Lung (tissue), 12 donors: Measurements from ENCODE around the gene TMEM31. TPM values are rescaled to one million over a fixed set of nuclear protein-coding genes. Genes with fewer than 3 reads are reported as not detected.

Experiments used
- ATAC-seq: fragments of 200-7000 bp; cut with Tn5 transposase; one replicate; pipeline ENCODE4 v1.9.1; 2020; ENCODE audit warnings: moderate number of reproducible peaks; ENCODE audit not compliant: insufficient read depth, low FRiP score
- DNase-seq, 3 donors: peaks; one replicate each; pipeline ENCODE4 v3.0.0-alpha.2; 2013 to 2017
- H3K27ac ChIP-seq, 2 donors: one replicate each; pipeline ENCODE4 v1.5.1; 2013; ENCODE audit warnings: mild to moderate bottlenecking in 2 of 2, moderate library complexity in 2 of 2, control low read depth in 1 of 2, inconsistent platforms in 1 of 2, low read depth in 1 of 2, low read length in 1 of 2
- H3K27me3 ChIP-seq, 3 donors: one replicate each; pipeline ENCODE4 v1.5.1; 2013; ENCODE audit warnings: low read length in 2 of 3; ENCODE audit not compliant: control insufficient read depth in 3 of 3, insufficient read depth in 3 of 3
- H3K36me3 ChIP-seq, 4 donors: one replicate each; pipeline ENCODE4 v1.5.1; 2013; ENCODE audit warnings: low read length in 4 of 4, mild to moderate bottlenecking in 1 of 4, moderate library complexity in 1 of 4; ENCODE audit not compliant: control insufficient read depth in 4 of 4, insufficient read depth in 4 of 4
- H3K4me1 ChIP-seq, 5 donors: one replicate each; pipeline ENCODE4 v1.5.1; 2013; ENCODE audit warnings: low read length in 5 of 5, mild to moderate bottlenecking in 2 of 5, moderate library complexity in 1 of 5; ENCODE audit not compliant: control insufficient read depth in 5 of 5, insufficient read depth in 5 of 5
- H3K4me3 ChIP-seq: one replicate; pipeline ENCODE4 v1.5.1; 2013; ENCODE audit warnings: mild to moderate bottlenecking, control low read depth, moderate library complexity
- H3K9ac ChIP-seq, 2 donors: one replicate each; pipeline ENCODE4 v1.5.1; 2013; ENCODE audit warnings: low read length in 2 of 2, control low read depth in 1 of 2; ENCODE audit not compliant: insufficient read depth in 1 of 2
- H3K9me3 ChIP-seq, 4 donors: one replicate each; pipeline ENCODE4 v1.5.1; 2013; ENCODE audit warnings: low read length in 3 of 4, mild to moderate bottlenecking in 1 of 4, moderate library complexity in 1 of 4; ENCODE audit not compliant: control insufficient read depth in 4 of 4, insufficient read depth in 3 of 4
- CTCF ChIP-seq: IDR thresholded peaks from 2 replicates; pipeline ENCODE4 v1.5.1; 2012; ENCODE audit warnings: mild to moderate bottlenecking; ENCODE audit errors: control extremely low read depth, extremely low read depth
- WGBS, 2 donors: extraction: QIAGEN DNeasy Blood & Tissue Kit; methylation state at CpG; one replicate each; pipeline ENCODE4 v1.1.7; 2013; 5-methylcytosine and 5-hydroxymethylcytosine counted together
- polyA plus RNA-seq, 2 donors: library from polyadenylated mRNA; stranded (reverse); fragments of 200-250 nt; gene quantifications; one replicate each; pipeline ENCODE4 v1.2.1, GENCODE V29; 2013
- total RNA-seq, 2 donors: library from RNA; depleted of rRNA in 1 of 2; stranded (reverse); fragments of >200 nt in 1 of 2; gene quantifications; one replicate each; pipeline ENCODE4 v1.2.1, GENCODE V29; 2014 to 2021
- donor health status: control.
- donor health status: control.
- donor health status: Bipolar disorder and iron deficiency.
- donor health status: healthy.
- donor health status: DM: yes; HTN: yes; CAD: no.

TMEM31 gene
- total and polyA plus RNA-seq, 4 donors, result 0.30 to 0.65 TPM; not detected in 2

GRCh38 chrX:103691059-103691458 is 19.6 kb upstream of the TMEM31 start:
- no peak overlapping the region for H3K9ac ChIP-seq
- no peak for DNase-seq
- H3K27ac ChIP-seq, result no peak overlapping the region
- H3K4me3 ChIP-seq, result no peak overlapping the region
- peaks cover 0 to 4% (median 0%) of the 10 kb centered on the region in 4 donors for H3K9me3 ChIP-seq
- H3K36me3 ChIP-seq, result no peaks in the 10 kb centered on the region
- peaks cover 0 to 11% (median 8%) of the 10 kb centered on the region in 3 donors for H3K27me3 ChIP-seq
- no peaks in the 10 kb centered on the region for H3K4me1 ChIP-seq
- no peak for TF ChIP-seq CTCF
- 81 to 100% methylated on average over 1 of the region's 1 CpG for WGBS, 2 donors
- ATAC-seq, result no peak

GRCh38 chrX:103697687-103698086 is 13.0 kb upstream of the TMEM31 start:
- no peaks in the 10 kb centered on the region for H3K36me3 ChIP-seq
- H3K27me3 ChIP-seq, result peaks cover 3 to 20% (median 10%) of the 10 kb centered on the region in 3 donors
- peaks cover 0 to 2% (median 0%) of the 10 kb centered on the region in 4 donors for H3K9me3 ChIP-seq
- H3K27ac ChIP-seq, result no peak overlapping the region
- H3K4me1 ChIP-seq, result no peaks in the 10 kb centered on the region
- no peak for TF ChIP-seq CTCF
- H3K9ac ChIP-seq, result no peak overlapping the region
- DNase-seq, result no peak
- ATAC-seq, result no peak
- H3K4me3 ChIP-seq, result no peak overlapping the region

- Histone ChIP-seq H3K27ac (no peak overlapping the region), H3K4me1 (no peaks in the 10 kb centered on the region), H3K27me3 (peaks cover 3 to 25% (median 5%) of the 10 kb centered on the region in 3 donors), H3K9ac (no peak overlapping the region), H3K36me3 (no peaks in the 10 kb centered on the region), H3K9me3 (no peaks in the 10 kb centered on the region), H3K4me3 (no peak overlapping the region)
- no peak for TF ChIP-seq CTCF
- 74 to 83% methylated on average over 3 to 5 of the region's 5 CpGs for WGBS, 2 donors
- DNase-seq (no peak), ATAC-seq (no peak)
These were observed 11.5 kb upstream of the TMEM31 start for GRCh38 chrX:103699243-103699642.

- 95 to 100% methylated on average over 3 of the region's 3 CpGs for WGBS, 2 donors
- H3K9me3 ChIP-seq, result no peaks in the 10 kb centered on the region
These were observed 5.8 kb upstream of the TMEM31 start for GRCh38 chrX:103704863-103705262.

More at GRCh38 chrX:103704863-103705262, 5.8 kb upstream of the TMEM31 start:
- no peak for ATAC-seq
- no peak overlapping the region for H3K4me3 ChIP-seq
- H3K27me3 ChIP-seq, result peaks cover 0 to 24% (median 3%) of the 10 kb centered on the region in 3 donors
- peaks cover 0 to 7% (median 0%) of the 10 kb centered on the region in 5 donors for H3K4me1 ChIP-seq
- H3K36me3 ChIP-seq, result no peaks in the 10 kb centered on the region
- no peak for DNase-seq
- no peak overlapping the region for H3K27ac ChIP-seq
- no peak for TF ChIP-seq CTCF
- H3K9ac ChIP-seq, result no peak overlapping the region
